Measurements from ENCODE around the gene OVCA2. TPM values are rescaled to one million over a fixed set of nuclear protein-coding genes. Genes with fewer than 3 reads are reported as not detected.

Gene OVCA2
- total RNA-seq, 1 experiment from 2014 or later: 27.3 TPM

DNA sequence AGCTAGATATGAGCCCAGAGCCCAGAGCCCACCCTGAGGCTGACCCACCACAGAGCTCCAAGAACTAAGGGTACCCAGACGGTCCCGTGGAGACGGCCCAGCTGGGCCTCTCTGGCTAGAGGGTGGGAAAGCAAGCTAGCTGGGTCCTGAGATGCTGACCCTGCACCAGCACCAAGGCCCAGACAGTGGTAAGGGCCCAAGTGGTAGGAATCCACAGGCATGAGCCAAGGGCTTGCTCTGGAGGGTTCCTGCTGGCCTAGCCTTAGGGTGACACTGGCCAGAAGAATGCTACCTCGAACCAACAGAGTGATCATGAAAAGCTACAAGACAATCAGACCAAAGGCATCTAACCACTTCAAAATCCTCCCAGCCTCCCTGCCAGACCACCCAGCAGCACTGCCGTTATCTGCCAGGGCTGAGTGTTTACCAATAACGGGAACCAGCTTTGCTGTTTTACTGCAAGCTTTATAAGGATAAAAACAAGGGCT, 26.3 kb downstream of the OVCA2 start:
- no peak for TF ChIP-seq TCF7L2 (IDR thresholded peaks at IDR 0.05; ENCODE audit: borderline replicate concordance, extremely low read depth, insufficient read depth, insufficient read length)
- TF ChIP-seq ELF1 (IDR thresholded peaks at IDR 0.05; ENCODE audit: borderline replicate concordance, low read depth): no peak
- no peak for TF ChIP-seq CEBPB (IDR thresholded peaks at IDR 0.05; ENCODE audit: low read depth)
- TF ChIP-seq JUND (IDR thresholded peaks at IDR 0.05): no peak
- Histone ChIP-seq H3K9ac (ENCODE audit: low read length) (no peak overlapping the region), H4K20me1 (ENCODE audit: insufficient read depth) (no peaks in the 10 kb centered on the region), H3K4me3 (replicated peaks in 1 of 2; ENCODE audit: low read depth in 1 of 2, low read length in 2 of 2) (no peak overlapping the region), H3K27me3 (ENCODE audit: insufficient read depth, low read length) (no peaks in the 10 kb centered on the region), H3K36me3 (ENCODE audit: control insufficient read depth in 1 of 2, insufficient read depth in 2 of 2, low read length in 2 of 2) (no peaks in the 10 kb centered on the region), H3K79me2 (ENCODE audit: insufficient read depth, low read length) (no peaks in the 10 kb centered on the region), H3K4me1 (ENCODE audit: control insufficient read depth in 1 of 2, insufficient read depth in 2 of 2, low read length in 2 of 2) (peaks cover 0 to 15% of the 10 kb centered on the region in 2 experiments; a peak in 2 of 4 replicates), H3K9me2 (ENCODE audit: insufficient read depth) (no peaks in the 10 kb centered on the region), H3K4me2 (ENCODE audit: low read length) (no peak overlapping the region), H2AFZ (ENCODE audit: low read depth, low read length, poor library complexity, severe bottlenecking) (no peak overlapping the region), H3K27ac (ENCODE audit: low read depth, low read length) (no peak overlapping the region), H3K9me3 (ENCODE audit: control insufficient read depth in 1 of 2, insufficient read depth in 1 of 2, low read depth in 1 of 2, low read length in 2 of 2) (no peaks in the 10 kb centered on the region)
- ChIA-PET RAD21 (ENCODE audit: low non-redundant PET in 1 of 2, low total read pairs in 2 of 2, uncharacterized antibody in 2 of 2, unreplicated experiment in 2 of 2) (no interaction called here), POLR2A (no interaction called here), CTCF (interaction anchor here (1.2 to 1.3 kb wide), 2 partner anchors 10 to 268 kb away, joined by 3 read pairs; partner anchors contain the start of gene TSR1)
- ATAC-seq: no peak
- intact Hi-C loops (cut with micrococcal nuclease): no loop called here
- DNase-seq (ENCODE audit: low read depth, low spot score): no peak
- BruUV-seq (replicated peaks): no TSS peak

DNA sequence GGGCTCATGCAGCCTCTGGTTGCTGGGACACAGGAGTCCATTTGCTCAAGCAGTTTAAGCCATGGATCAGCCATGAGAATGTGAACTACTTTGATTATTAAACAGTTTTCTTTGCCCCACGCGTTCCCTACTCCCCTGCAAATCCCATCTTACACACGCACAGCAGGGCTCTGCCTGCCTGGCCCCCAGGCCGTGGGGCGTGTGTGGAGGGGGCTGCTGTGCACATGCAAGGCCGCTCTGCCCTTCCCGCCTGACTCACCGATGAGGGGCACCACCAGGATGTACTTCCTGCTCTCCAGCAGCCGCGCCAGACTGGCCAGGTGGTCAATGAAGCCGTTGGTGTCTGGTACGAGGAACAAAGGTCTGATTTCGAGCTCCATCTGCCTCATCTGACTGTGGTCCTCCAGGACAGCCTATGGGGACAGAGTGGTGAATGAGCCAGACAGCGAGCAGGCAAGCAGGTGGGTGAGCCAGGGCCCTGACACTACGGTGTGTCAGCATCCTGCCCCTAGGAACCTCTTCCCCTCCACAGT, 26.8 kb downstream of the OVCA2 start:
- Histone ChIP-seq H3K27me3 (ENCODE audit: insufficient read depth, low read length) (no peaks in the 10 kb centered on the region), H3K9ac (ENCODE audit: low read length) (no peak overlapping the region), H3K27ac (ENCODE audit: low read depth, low read length) (no peak overlapping the region), H3K4me2 (ENCODE audit: low read length) (no peak overlapping the region), H3K4me1 (ENCODE audit: control insufficient read depth in 1 of 2, insufficient read depth in 2 of 2, low read length in 2 of 2) (peaks cover 0 to 14% of the 10 kb centered on the region in 2 experiments; a peak in 1 of 4 replicates), H3K79me2 (ENCODE audit: insufficient read depth, low read length) (no peaks in the 10 kb centered on the region), H3K36me3 (ENCODE audit: control insufficient read depth in 1 of 2, insufficient read depth in 2 of 2, low read length in 2 of 2) (no peaks in the 10 kb centered on the region), H3K9me3 (ENCODE audit: control insufficient read depth in 1 of 2, insufficient read depth in 1 of 2, low read depth in 1 of 2, low read length in 2 of 2) (no peaks in the 10 kb centered on the region), H4K20me1 (ENCODE audit: insufficient read depth) (no peaks in the 10 kb centered on the region), H3K9me2 (ENCODE audit: insufficient read depth) (no peaks in the 10 kb centered on the region), H2AFZ (ENCODE audit: low read depth, low read length, poor library complexity, severe bottlenecking) (no peak overlapping the region), H3K4me3 (replicated peaks in 1 of 2; ENCODE audit: low read depth in 1 of 2, low read length in 2 of 2) (no peak overlapping the region)
- DNase-seq (ENCODE audit: low read depth, low spot score) (no peak), ATAC-seq (no peak)
- no TSS peak for BruUV-seq (replicated peaks)
- ChIA-PET RAD21 (ENCODE audit: low non-redundant PET in 1 of 2, low total read pairs in 2 of 2, uncharacterized antibody in 2 of 2, unreplicated experiment in 2 of 2) (no interaction called here), POLR2A (no interaction called here), CTCF (interaction anchor here (1.2 to 1.7 kb wide), 2 partner anchors 177 to 268 kb away, joined by 3 to 9 read pairs; partner anchors contain the start of gene TSR1)
- intact Hi-C loops (cut with micrococcal nuclease): no loop called here
- no peak for TF ChIP-seq SRF (IDR thresholded peaks at IDR 0.05; ENCODE audit: low read depth)
- no peak for TF ChIP-seq CBX3 (IDR thresholded peaks at IDR 0.05; ENCODE audit: low read depth)
- TF ChIP-seq ZNF274 (IDR thresholded peaks at IDR 0.05; ENCODE audit: low read depth, low read length): no peak
- TF ChIP-seq YY1 (IDR thresholded peaks at IDR 0.05; ENCODE audit: extremely low read depth, insufficient replicate concordance, low read depth, low read length): no peak
- no peak for TF ChIP-seq JUND (IDR thresholded peaks at IDR 0.05)

Data from HCT116 (cell line).